ENCODE measurements around the gene TNFAIP8L3. TPM values are rescaled to one million over a fixed set of nuclear protein-coding genes. Genes with fewer than 3 reads are reported as not detected.

TNFAIP8L3 gene
- total and polyA plus RNA-seq, 9 of the 15 experiments (the other 6 are each of a cell fraction or from before 2014, with no cell fraction given): 0.13 TPM; not detected in 8

GRCh38 chr15:51090753-51091152 lies 4.0 kb downstream of the TNFAIP8L3 start:
- CTCF ChIA-PET (ENCODE audit: low intra/inter-chr PET ratio): no interaction called here
- H3K4me1 ChIP-seq (replicated peaks in 1 of 2; ENCODE audit: control insufficient read depth in 2 of 2, insufficient read depth in 2 of 2, low read length in 2 of 2): peaks cover 3 to 8% of the 10 kb centered on the region in 2 experiments; a peak in 2 of 5 replicates
- 0% methylated on average over 3 of the region's 3 CpGs for WGBS (ENCODE audit: insufficient coverage, low coverage, missing lambda C conversion rate)
- H3K9me1 ChIP-seq (ENCODE audit: control insufficient read depth, insufficient read depth, low read length): no peaks in the 10 kb centered on the region
- no peak overlapping the region for H3K9ac ChIP-seq (ENCODE audit: insufficient read depth in 1 of 2, low read depth in 2 of 2, low read length in 2 of 2)
- intact Hi-C loops (cut with micrococcal nuclease): no loop called here
- FAIRE-seq (no peak), DNase-seq (ENCODE audit: extremely low read depth in 1 of 4, low spot score in 3 of 4) (no peak), ATAC-seq (no peak)
- H3K27me3 ChIP-seq (ENCODE audit: control insufficient read depth in 2 of 2, insufficient read depth in 2 of 2, low read length in 2 of 2): peaks cover 0 to 5% of the 10 kb centered on the region in 2 experiments; a peak in 1 of 5 replicates
- no peaks in the 10 kb centered on the region for H4K20me1 ChIP-seq (replicated peaks; ENCODE audit: control insufficient read depth, insufficient read depth, low read length)
- H3K9me3 ChIP-seq (replicated peaks; ENCODE audit: control insufficient read depth, insufficient read depth, low read depth, low read length): no peaks in the 10 kb centered on the region
- H3K4me2 ChIP-seq (ENCODE audit: insufficient read depth, low read length): no peak overlapping the region
- POLR2A ChIA-PET: interaction anchor here (0.8 kb wide), 1 partner anchor 44 kb away, joined by 4 read pairs; no protein-coding TSS in a partner anchor
- in situ Hi-C loops (cut with MboI): no loop called here
- H3K79me2 ChIP-seq (ENCODE audit: control insufficient read depth, insufficient read depth, low read length): no peaks in the 10 kb centered on the region
- no peak overlapping the region for H3K27ac ChIP-seq (ENCODE audit: extremely low read depth, low read depth, low read length)
- TF ChIP-seq ZNF507 (tag; conservative IDR thresholded peaks at IDR 0.05) (no peak), POLR2A (conservative IDR thresholded peaks at IDR 0.05) (no peak), ZNF263 (CRISPR knock-in tag; IDR thresholded peaks at IDR 0.05; ENCODE audit: borderline replicate concordance) (no peak), FUS (optimal IDR thresholded peaks at IDR 0.05; ENCODE audit: low read depth, low read length) (no peak), HINFP (tag; conservative IDR thresholded peaks at IDR 0.05; ENCODE audit: low read depth) (no peak), CC2D1A (IDR thresholded peaks at IDR 0.05) (no peak)
- TF ChIP-seq, protein P1, sequence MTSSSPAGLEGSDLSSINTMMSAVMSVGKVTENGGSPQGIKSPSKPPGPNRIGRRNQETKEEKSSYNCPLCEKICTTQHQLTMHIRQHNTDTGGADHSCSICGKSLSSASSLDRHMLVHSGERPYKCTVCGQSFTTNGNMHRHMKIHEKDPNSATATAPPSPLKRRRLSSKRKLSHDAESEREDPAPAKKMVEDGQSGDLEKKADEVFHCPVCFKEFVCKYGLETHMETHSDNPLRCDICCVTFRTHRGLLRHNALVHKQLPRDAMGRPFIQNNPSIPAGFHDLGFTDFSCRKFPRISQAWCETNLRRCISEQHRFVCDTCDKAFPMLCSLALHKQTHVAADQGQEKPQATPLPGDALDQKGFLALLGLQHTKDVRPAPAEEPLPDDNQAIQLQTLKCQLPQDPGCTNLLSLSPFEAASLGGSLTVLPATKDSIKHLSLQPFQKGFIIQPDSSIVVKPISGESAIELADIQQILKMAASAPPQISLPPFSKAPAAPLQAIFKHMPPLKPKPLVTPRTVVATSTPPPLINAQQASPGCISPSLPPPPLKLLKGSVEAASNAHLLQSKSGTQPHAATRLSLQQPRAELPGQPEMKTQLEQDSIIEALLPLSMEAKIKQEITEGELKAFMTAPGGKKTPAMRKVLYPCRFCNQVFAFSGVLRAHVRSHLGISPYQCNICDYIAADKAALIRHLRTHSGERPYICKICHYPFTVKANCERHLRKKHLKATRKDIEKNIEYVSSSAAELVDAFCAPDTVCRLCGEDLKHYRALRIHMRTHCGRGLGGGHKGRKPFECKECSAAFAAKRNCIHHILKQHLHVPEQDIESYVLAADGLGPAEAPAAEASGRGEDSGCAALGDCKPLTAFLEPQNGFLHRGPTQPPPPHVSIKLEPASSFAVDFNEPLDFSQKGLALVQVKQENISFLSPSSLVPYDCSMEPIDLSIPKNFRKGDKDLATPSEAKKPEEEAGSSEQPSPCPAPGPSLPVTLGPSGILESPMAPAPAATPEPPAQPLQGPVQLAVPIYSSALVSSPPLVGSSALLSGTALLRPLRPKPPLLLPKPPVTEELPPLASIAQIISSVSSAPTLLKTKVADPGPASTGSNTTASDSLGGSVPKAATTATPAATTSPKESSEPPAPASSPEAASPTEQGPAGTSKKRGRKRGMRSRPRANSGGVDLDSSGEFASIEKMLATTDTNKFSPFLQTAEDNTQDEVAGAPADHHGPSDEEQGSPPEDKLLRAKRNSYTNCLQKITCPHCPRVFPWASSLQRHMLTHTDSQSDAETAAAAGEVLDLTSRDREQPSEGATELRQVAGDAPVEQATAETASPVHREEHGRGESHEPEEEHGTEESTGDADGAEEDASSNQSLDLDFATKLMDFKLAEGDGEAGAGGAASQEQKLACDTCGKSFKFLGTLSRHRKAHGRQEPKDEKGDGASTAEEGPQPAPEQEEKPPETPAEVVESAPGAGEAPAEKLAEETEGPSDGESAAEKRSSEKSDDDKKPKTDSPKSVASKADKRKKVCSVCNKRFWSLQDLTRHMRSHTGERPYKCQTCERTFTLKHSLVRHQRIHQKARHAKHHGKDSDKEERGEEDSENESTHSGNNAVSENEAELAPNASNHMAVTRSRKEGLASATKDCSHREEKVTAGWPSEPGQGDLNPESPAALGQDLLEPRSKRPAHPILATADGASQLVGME (CRISPR knock-in tag; IDR thresholded peaks at IDR 0.05): no peak
- no peaks in the 10 kb centered on the region for H3K36me3 ChIP-seq (ENCODE audit: control insufficient read depth, insufficient read depth, low read length)
- no peak overlapping the region for H3K4me3 ChIP-seq
- H2AFZ ChIP-seq (ENCODE audit: low read depth, low read length): no peak overlapping the region
- no TSS peak for BruUV-seq (replicated peaks)

Data from K562 (cell line).